HG03432 (cell line): ENCODE results near the gene STYK1.
"Not testable (repeated sequence)": the region's sequence is repeated elsewhere in the genome, so short reads cannot be mapped to it uniquely, and the experiment has no call there.

Experiments
- ATAC-seq: cut with Tn5 transposase; IDR thresholded peaks from one replicate; pipeline ENCODE4 v1.9.1; 2021; ENCODE audit warnings: mild to moderate bottlenecking, moderate library complexity; ENCODE audit not compliant: unreplicated experiment

Gene STYK1

GRCh38 chr12:10690906-10691305 is 17.1 kb upstream of the STYK1 start:
- ATAC-seq: no peak

- ATAC-seq: no peak
Measured at GRCh38 chr12:10689146-10689545, 15.3 kb upstream of the STYK1 start.

GRCh38 chr12:10688042-10688441 is 14.2 kb upstream of the STYK1 start:
- ATAC-seq: no peak

GRCh38 chr12:10672231-10672868 is 1.5 kb downstream of the STYK1 start:
- no peak for ATAC-seq

GRCh38 chr12:10669533-10669932 is 4.3 kb downstream of the STYK1 start:
- ATAC-seq: no peak

- ATAC-seq: no peak
Measured at GRCh38 chr12:10668526-10668925, 5.3 kb downstream of the STYK1 start.

- ATAC-seq: no peak
Measured at GRCh38 chr12:10667581-10667980, 6.3 kb downstream of the STYK1 start.

- no peak for ATAC-seq
Measured at GRCh38 chr12:10664499-10664898, 9.4 kb downstream of the STYK1 start.

- no peak for ATAC-seq
Measured at GRCh38 chr12:10663869-10664268, 10.0 kb downstream of the STYK1 start.

- no peak for ATAC-seq
Measured at GRCh38 chr12:10661338-10661737, 12.5 kb downstream of the STYK1 start.

- ATAC-seq: no peak
Measured at GRCh38 chr12:10654003-10654402, 19.8 kb downstream of the STYK1 start.

- ATAC-seq: no peak
Measured at GRCh38 chr12:10652192-10652591, 21.7 kb downstream of the STYK1 start.

- not testable (repeated sequence) for ATAC-seq
Measured at GRCh38 chr12:10646576-10646975, 27.3 kb downstream of the STYK1 start.

- no peak for ATAC-seq
Measured at GRCh38 chr12:10645910-10646309, 27.9 kb downstream of the STYK1 start.

- ATAC-seq: no peak
Measured at GRCh38 chr12:10641735-10642500, 31.9 kb downstream of the STYK1 start.

- no peak for ATAC-seq
Measured at GRCh38 chr12:10638728-10639127, 35.1 kb downstream of the STYK1 start.

GRCh38 chr12:10636611-10637010 is 37.2 kb downstream of the STYK1 start:
- ATAC-seq: no peak

- ATAC-seq: no peak
Measured at GRCh38 chr12:10636124-10636523, 37.7 kb downstream of the STYK1 start.

GRCh38 chr12:10635306-10635705 is 38.5 kb downstream of the STYK1 start:
- ATAC-seq: no peak

- ATAC-seq: no peak
Measured at GRCh38 chr12:10634427-10634826, 39.4 kb downstream of the STYK1 start.

- no peak for ATAC-seq
Measured at GRCh38 chr12:10633541-10633940, 40.3 kb downstream of the STYK1 start.

GRCh38 chr12:10632226-10632625 is 41.6 kb downstream of the STYK1 start:
- ATAC-seq: no peak

- no peak for ATAC-seq
Measured at GRCh38 chr12:10624605-10625004, 49.2 kb downstream of the STYK1 start.
